Activated naive CD4-positive, alpha-beta T cell (primary cell): ENCODE data around the gene FAXDC2.

ENCODE experiments used
- DNase-seq, 4 experiments: peaks; one replicate each; lab custom pipeline; 2025; lab: John Stamatoyannopoulos, UW

FAXDC2 gene

DNA sequence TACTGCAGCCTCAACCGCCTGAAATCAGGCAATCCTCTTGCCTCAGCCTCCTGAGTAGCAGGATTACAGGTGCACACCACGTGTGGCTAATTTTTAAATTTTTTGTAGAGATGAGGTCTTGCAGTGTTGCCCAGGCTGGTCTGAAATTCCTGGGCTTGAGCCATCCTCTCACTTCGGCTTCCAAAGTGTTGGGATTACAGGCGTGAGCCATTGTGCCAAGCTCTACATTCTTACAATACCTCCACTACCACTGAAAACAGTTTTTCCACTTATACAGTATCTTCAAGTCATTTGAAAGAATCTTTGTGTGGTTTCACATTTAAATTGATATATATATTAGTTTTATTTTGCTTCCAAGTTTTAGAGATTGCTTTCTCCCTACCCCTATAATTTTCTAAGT is 52.6 kb downstream of the FAXDC2 start:
- DNase-seq = no peak

- DNase-seq = no peak
Observed at GRCh38 chr5:154795235-154795596, 55.2 kb downstream of the FAXDC2 start.

DNA sequence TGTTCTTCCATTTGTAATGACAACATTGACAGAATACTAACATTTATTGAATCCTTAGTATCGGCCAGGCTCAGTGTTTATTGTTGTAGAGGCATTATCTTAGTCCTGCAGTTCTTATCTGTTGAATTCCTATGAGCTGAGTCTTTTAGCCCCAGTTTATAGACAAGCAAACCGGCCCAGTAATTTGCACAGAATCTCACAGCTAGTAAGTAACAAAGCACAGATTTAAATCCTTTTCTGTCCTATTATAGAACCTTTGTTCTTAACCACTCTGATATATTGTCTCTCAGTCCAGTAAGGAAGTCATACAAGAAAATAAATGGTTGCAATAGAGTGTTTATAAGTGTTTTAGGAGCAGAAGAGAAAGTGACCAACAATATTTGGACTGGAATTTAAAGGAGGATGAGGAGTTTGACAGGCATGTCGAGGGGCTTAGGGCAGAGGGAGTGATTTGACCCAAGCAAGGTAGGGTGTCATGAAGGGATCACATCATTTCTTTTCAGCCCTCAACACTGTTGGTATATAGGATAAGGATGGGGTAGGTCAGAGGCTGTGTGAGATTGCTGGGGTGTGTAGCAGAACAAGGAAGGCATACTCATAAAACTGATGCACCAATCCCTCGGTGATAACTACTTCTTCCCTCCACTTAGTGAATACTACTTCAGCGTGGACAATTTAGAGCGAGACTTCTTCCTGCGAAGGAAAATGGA is 55.7 kb downstream of the FAXDC2 start:
- no peak for DNase-seq

- DNase-seq = no peak
Observed at GRCh38 chr5:154793599-154794524, 56.5 kb downstream of the FAXDC2 start.

DNA sequence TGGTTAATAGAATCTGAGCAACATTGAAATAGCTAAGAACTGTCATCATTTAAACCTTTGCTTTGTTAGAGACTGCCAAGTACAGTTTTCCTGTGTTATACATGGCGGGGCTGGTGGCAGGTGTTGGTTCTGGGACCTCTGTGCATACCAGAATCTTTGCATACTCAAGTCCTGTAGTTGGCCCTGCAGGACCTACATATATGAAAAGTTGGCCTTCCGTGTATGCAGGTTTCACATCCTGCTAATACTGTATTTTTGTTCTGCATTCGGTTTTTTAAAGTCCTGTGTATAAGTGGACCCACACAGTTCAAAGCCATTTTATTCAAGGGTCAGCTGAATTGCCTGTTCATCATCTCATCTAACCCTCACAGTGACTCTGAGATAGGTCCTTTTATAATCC is 58.9 kb downstream of the FAXDC2 start:
- no peak for DNase-seq

DNA sequence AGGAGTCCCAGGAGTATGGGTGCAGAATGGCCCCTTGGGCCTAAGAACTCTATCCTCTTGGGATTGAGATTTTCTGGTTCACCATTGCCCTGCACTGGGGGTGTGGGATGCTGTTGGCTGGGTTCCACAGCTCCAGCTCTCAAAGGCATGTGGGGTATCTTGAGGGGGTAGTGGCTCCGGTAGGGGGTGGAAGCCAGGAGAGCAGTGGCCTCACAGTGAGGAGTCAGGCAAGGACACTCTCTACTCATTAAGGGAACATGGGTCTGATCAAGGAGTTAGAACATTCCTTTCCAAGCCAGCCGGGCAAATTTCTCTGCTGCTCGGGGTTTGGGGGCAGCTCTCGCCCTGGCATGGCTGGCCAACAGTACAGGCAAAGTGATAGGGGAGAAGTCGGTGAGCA is 62.2 kb downstream of the FAXDC2 start:
- no peak for DNase-seq

- no peak for DNase-seq
Observed at GRCh38 chr5:154786414-154786813, 64.0 kb downstream of the FAXDC2 start.

- DNase-seq = no peak
Observed at GRCh38 chr5:154784856-154785255, 65.5 kb downstream of the FAXDC2 start.

- DNase-seq = no peak
Observed at GRCh38 chr5:154783774-154784460, 66.5 kb downstream of the FAXDC2 start.

GRCh38 chr5:154782812-154783592 is 67.4 kb downstream of the FAXDC2 start:
- DNase-seq = no peak

DNA sequence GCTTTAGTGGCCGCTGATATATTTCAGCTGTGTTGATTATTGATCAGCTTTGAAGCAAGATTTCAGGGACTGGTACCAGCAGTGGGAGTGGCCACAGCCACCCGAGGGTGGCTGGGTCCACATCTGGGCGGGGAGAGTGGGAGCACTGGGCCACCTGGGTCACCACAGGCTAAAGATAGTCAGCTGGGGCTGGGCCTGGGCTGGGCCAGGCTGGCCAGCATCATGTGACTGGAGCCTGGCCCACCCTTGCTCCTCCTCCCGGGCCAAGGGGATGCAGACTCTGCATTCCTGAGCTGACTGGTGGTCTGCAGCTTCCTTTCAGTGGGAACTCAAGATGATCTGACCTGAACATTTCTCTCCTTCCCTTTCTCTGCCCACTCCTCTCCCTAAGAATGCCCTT is 68.1 kb downstream of the FAXDC2 start:
- no peak for DNase-seq

- no peak for DNase-seq
Observed at GRCh38 chr5:154780128-154780527, 70.3 kb downstream of the FAXDC2 start.

GRCh38 chr5:154779105-154779504 is 71.3 kb downstream of the FAXDC2 start:
- DNase-seq = no peak

DNA sequence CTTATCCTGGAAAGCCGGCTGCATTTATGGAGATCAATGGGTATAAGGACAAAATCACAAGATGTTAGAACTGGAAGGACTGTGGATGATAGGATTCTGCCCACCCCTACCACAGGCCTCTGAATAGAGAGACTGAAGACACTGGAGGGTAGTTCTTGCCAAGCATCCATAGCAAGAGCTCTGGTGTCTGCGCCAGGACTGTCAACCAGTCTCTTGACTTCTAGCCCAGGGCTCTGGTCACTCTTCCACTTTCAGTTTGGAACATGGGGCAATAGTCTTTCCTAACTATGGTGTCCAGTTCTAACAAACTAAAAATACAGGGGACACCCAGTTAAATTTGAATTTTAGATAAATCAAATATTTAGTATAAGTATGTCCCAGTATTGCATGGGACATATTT is 71.9 kb downstream of the FAXDC2 start:
- no peak for DNase-seq

DNA sequence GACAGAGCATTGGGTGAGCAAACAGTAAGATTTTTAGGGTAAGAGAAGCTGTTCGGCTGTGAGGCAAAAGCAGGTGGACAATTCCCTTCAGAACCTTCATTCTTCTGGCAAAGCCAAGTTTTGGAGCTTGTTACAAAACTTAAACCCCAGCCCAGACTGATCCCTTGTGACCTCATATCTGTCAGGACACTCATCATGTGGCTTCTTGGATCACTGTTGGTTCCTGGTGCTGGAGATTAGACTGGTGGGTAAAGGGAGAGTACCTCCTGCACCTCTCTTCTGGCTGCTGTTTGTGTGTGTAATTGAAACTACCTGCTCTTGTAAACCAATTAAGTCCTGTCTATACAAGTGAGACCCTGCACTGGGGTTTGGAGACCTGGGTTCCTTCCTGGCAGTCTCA is 74.2 kb downstream of the FAXDC2 start:
- no peak for DNase-seq

DNA sequence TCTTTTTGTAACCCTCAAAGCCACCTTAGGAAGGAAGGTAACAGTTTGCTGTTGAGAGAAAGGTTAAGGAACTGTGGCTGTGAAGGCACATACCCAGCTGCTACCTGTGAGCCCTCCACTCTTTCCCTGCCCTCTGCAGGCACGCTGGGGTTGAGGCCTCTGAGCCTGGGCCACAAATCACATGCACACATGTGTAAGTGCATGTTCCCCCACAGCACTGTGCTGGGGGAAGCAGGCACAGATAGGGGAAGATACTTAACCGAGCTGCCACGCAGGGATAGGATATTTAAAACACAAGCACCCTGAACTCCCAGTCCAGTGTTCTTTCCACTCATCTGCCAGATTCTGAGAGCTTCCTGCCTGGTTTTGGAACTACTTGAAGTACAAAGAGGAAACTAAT is 77.1 kb downstream of the FAXDC2 start:
- no peak for DNase-seq

DNA sequence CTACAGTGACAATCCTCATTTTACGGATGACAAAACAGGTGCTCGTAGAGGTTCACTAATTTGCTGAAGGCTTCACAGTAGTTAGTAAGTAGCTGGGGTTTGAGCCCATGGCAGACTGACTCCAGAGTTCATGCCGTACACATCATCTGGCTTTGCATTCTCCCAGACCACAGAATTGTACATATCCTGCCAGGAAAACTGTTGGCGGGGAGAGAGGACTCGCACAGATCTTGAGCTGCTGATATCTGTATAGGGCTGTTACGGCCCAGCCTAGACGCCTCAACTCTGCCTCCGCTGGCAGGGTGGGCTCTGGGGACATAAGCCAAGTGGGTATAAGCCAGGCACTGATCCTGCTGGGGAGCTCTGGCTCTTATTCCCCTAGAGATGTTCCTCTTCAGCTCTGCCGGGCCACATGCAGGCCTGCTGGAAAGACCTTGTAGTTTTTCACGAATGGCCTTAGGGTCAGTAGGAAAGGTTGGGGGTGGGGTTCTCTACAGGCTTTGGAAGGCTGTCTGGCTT is 79.0 kb downstream of the FAXDC2 start:
- no peak for DNase-seq

- no peak for DNase-seq
Observed at GRCh38 chr5:154770111-154770510, 80.3 kb downstream of the FAXDC2 start.
